HG03354 (cell line): ENCODE results near the gene KIF17.
"Not testable (repeated sequence)": the region's sequence is repeated elsewhere in the genome, so short reads cannot be mapped to it uniquely, and the experiment has no call there.

Experiments
- ATAC-seq: cut with Tn5 transposase; IDR thresholded peaks from one replicate; pipeline ENCODE4 v1.9.1; 2021; ENCODE audit warnings: mild to moderate bottlenecking; ENCODE audit not compliant: unreplicated experiment, poor library complexity, severe bottlenecking

The KIF17 gene

DNA sequence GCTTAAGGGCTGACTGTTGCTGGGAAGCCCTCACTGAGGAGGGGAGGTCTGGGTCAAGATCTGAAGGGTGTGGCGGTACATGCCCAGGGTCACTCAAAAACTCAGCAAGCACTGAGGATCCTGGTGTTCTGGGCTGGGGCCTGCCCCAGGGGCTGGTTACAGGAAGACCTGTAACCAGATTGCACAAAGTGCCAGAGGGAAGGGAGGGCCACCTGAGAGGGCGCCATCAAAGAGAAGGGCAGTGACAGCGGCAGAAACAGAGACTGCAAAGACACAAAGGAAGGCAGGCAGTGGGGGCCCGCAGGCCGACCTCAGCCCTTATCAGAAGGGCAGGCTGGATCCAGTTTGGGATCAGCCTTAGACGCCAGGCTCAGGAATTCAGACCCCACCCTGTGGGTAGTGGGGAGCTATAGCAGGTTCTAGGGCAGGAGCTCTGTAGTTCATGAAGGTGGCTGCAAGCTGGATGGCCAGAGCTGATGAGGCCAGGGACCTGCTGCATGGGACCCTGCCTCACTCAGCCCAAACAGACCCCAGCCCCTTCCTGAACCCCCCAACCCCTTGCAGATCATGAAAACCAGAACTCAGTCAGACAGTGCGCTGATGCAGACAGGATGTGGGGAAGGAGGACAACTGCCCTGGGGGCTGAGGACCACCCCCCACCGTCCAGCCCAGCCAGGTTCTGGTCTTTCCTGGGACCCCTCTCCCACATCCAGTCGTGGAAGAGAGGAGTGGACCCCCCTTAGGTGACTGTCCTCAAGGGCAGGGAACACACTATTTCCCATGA, 10.8 kb upstream of the KIF17 start:
- ATAC-seq: no peak

DNA sequence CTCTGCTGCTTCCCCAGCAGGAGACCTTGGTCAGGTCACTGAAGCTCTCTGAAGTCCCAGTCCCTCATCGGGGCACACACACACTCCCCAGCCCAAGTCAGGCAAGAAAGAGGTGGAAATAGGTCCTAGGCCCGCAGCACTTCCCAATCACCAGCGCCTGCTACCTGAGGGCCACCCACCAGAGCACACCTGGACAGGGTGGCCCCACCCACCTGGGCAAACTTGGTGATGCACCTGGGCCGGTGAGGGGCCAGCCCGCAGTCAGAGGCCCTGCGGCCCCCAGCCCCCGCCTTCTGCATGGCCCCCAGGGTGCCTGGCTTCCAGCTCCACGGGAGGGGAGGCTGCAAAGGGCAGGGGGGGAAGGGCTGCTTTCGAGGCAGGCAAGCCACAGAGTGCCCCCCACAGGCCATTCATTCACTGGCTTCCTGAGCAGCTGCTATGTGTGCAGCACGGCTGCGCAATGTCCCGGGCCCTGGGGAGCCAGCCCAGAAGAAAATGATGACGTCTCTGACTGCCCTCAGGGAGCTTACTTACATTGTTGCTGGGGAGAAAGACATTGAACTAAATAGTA, 10.0 kb upstream of the KIF17 start:
- no peak for ATAC-seq

DNA sequence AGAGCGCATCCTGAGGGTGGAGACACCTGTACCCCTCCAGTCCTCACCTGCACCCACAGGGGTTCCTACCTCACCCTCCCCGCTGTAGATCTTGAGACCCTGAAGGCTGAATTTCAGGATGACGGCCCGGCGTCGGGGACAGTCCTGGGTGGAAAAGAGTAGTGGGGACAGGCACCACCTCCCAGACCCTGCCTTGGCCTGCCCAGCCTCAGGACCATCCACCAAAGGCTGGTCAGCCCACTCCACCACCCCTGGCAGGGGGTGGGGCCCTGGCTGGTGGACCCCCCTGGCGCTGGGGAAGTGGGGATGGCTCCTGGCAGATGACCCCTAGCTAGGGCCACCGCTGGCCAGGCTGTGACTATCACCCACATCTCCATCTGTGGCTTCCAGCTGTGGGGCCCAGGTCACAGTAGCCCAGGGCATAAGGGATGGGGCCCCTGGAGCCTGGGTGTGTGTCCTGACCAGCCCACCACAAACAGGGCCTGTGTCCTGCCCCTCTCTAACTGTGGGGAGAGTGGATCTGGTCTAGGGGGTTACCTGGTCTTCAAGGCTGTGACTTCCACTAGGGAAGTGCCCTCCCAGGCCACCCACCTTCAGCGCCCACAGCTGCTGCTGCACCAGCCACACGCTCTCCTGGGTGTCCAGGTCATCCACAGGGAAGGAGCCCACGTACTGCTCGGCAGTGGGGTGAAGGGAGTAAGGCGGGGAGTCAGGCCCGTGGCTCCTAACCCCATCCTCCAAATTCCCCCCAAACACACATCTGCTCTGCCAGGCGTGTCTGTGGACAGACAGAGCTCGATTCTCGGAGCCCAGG, 9.3 kb upstream of the KIF17 start:
- ATAC-seq: no peak

GRCh38 chr1:20726118-20726911, 8.5 kb upstream of the KIF17 start:
- ATAC-seq: no peak

GRCh38 chr1:20725189-20726117, 7.6 kb upstream of the KIF17 start:
- no peak for ATAC-seq

GRCh38 chr1:20724364-20725188, 6.8 kb upstream of the KIF17 start:
- ATAC-seq: no peak

DNA sequence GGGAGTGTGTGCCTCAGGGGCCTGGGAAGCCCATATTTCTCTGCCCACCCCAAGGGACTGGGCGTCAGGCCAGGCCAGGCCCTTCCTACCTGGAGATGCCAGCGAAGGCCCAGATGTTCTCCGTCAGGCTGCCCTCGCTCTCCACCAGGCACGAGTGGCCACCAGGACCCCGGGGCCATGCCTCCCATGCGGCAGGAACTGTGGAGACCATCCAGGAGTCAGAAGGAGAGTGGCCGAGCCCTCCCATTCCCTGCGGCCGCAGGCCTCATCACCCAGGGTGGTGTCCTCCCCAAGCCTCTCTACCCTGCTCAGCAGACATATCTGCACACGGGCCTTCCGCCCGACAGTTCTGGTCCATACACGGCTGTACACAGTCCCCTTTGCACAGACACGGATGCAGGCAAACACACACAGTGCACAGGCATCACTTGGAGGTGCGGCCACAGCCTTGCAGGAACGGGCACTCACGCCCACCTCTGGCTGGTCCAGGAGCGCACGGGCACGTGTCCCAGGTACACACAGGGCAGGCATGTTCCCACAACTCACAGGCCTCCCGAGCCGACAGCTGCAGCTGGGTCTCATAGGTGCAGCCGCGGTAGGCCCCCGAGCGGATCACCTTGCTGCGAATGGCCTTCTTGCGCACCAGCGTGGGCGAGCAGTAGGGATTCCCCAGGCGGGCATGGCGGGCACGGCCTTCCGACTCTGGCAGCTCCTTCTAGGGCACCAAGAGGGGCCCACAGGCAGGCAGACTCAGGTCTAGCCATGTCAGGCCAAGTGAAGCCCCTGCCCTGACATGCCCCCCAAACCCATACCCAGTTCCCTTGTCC, 5.9 kb upstream of the KIF17 start:
- ATAC-seq: no peak

DNA sequence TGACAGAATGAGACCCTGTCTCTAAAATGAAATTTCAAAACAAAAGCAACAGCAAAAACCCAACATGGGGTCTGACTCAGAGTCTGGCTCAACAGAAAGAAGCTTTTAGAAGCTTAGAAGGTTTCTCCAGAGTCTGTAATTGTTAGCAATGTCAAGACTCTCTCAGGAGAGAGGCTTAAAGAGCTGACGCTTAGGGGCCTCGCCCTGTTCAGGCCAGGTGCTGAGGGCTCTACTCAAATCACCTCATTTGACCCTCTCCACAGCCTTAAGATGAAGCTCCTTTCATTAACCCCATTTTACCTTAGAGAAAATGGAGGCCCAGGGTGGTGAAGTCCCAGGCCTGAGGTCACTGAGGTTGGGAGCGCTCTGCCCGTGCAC, 5.3 kb upstream of the KIF17 start:
- ATAC-seq: no peak

DNA sequence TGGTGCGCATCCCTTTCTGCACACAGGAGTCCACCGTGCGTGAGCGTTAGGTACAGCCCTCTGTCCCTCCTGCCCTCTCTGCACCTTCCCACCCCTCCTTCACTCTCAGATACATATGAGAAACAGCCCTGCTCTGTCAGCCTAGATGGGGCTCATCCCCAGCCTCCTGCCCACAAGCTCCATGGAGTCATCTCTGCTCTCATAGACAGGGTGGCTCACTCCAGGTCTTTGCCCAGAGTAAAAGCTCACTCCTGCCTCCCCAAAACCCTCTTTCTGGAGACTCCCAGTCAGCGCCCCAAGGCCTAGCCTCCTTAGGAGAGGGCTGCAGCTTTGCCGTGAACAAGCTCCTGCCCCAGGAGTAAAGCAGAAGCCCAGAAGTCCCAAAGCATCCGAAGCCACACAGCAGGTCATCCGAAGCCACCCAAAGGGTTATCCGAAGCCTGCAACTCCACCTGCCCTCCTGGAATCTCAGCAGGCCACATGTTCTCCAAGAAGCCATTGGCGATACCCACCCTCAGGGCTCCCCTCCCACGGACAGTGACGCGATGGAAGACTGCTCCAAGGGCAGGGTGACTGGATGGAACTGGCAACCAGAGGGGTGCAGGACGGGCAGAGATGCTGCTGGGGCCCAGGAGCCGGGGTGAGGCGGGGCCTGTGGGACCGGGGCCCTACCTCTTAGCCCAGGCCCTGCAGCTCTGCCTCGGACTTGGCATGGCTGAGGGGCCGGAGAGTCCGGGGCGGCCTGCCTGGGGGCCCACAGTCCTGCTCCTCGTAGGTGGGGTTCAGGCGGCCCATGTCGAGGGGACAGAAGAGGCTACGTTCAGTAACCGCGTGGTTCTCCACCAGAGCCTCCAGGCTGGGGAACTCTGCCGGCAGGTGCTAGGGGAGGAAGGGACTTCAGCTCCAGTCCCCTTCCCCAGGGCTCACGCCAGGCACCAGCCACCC, 3.6 kb upstream of the KIF17 start:
- no peak for ATAC-seq

- ATAC-seq: no peak
Measured at GRCh38 chr1:20720631-20721091, 2.9 kb upstream of the KIF17 start.

- no peak for ATAC-seq
Measured at GRCh38 chr1:20719871-20720620, 2.2 kb upstream of the KIF17 start.

DNA sequence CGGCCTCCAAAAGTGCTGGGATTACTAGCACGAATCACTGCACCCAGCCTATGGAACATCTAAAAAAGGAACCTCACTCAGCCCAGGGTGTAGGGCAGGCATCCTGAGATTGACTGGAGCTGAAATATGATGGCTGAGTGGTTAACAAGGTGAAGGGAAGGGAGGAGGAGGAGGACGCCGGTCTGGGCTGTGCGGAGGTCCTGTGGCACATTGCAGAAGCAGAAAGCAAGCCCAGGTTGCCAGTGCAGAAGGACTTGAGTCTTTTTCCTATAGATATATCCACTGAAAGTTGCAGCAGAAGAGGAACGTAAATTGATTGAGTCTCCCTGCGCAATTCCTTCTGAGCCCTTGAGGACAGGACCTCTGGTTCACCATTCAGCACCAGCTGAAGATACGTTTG, 1.5 kb upstream of the KIF17 start:
- ATAC-seq: no peak

- ATAC-seq: not testable (repeated sequence)
Measured at GRCh38 chr1:20718343-20718882, 606 bp upstream of the KIF17 start.

GRCh38 chr1:20716232-20716631, 1.6 kb downstream of the KIF17 start:
- ATAC-seq: no peak

GRCh38 chr1:20715406-20715805, 2.4 kb downstream of the KIF17 start:
- ATAC-seq: no peak
